Astrocyte (in vitro differentiated cells and primary cell): ENCODE results near the gene PRR30.

Source experiments
- CTCF ChIP-seq: IDR thresholded peaks from 2 replicates; pipeline ENCODE4 v1.5.1; 2011; ENCODE audit warnings: low read depth, mild to moderate bottlenecking, inconsistent platforms, low read length, moderate library complexity; ENCODE audit not compliant: insufficient read depth
- EZH2 ChIP-seq: IDR thresholded peaks from 2 replicates; pipeline ENCODE4 v1.6.1; 2012; ENCODE audit warnings: mild to moderate bottlenecking, low read length, inconsistent platforms; ENCODE audit not compliant: insufficient read depth

DNA sequence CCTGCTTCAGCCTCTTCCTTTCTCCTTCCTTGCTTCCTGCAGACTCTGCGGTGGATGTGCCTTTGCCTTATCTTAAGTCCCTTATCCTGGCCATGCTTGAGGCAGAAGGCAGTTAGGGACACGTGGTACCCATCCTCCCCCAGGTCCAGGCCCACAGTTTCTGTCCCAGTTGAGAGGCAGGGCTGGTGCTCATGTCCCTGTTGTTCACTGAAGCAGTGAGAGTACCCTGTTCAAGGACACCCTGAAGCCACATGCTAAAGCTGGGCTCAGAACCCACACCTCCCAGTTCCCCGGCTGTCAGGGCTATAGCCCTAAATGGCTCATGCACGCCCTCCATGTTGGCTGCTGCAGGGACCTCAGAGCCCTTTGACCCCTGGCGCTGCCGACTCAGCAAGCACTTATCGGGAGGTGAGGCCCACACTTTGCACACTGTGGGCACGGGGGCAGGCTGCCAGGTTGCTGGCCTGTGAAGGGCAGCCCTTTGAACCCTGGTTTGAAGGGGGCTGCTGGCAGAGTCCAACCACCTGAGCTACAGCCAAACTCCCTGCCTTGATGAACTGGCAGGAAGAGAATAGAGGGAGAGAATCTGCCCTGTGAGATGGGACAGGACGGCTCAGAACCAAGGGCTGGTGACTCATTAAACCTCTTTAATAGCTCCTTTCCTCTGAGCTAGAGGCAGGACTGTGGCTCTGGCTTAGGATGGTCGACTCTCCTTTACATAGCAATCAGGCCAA lies 46.3 kb downstream of the PRR30 start:
- TF ChIP-seq CTCF (no peak), EZH2 (no peak)
